ENCODE data around the gene KCNS1.

DNA sequence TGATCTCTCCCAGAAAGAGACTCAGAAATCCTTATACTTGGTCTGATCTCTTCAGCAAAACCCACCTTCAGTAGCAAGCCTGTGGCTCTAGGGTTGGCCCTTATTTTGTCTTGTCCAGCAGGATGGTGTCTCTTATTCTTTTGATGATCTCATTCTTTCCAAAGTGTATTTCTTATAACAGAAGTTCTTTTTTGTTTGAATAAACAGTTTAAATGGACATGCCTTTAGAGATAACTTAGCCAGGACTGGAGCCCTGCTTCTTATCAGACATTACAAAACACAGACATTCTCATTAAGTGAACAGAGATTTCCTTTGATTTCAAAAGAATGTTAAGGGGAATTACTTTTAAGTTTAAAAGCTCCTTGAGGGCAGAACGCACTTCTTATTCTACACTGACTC is 31.7 kb downstream of the KCNS1 start:
- TF ChIP-seq CTCF (conservative IDR thresholded peaks at IDR 0.05; ENCODE audit: low read length), result no peak
- TF ChIP-seq EZH2phosphoT487 (IDR thresholded peaks at IDR 0.05; ENCODE audit: borderline replicate concordance, low read depth, low read length), result no peak
